CD4-positive, alpha-beta T cell treated with Interferon gamma for 1 hour (primary cell): ENCODE data around the gene ANKRD44.
"Not testable (repeated sequence)": the region's sequence is repeated elsewhere in the genome, so short reads cannot be mapped to it uniquely, and the experiment has no call there.

Experiments
- DNase-seq: peaks from one replicate; pipeline ENCODE4 v3.0.0-alpha.2; 2020

Gene ANKRD44

DNA sequence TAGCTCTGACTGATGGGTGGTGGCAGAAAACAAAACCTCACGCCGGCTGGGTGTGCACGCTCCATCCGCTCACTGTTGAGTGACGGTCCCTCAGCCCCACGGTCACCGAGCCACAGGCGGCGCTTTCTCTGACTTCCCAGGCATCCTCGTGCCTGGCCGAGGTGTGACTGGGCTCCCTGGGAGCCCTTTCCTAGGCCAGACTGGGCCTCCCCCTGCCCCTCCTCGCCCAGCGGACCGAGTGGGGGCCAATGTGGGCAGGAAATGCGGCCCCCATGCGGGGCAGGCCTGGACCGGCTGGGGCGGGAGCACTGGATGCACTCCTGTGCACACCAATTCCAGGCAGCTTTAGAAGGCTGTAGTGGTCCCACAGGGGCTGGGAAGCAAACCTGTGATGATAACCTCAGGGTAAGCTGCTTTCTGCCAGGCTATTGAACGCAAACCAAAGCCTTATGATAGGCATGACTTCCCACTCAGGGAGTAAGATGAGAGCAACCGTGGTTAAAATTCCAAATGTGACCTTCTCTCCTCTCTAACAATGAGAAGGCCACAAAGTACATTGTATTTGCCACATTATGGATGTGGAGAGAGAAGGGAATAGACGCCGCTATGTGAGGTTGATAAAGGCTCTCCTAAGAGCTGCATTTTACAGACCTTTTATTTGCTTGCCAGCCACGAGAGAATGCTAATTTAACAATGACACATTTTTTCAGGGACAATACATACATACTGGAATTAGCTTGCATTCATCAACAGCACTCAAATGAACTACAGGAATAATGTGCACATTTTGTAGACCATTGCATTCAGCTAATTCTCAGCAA is 300.2 kb downstream of the ANKRD44 start:
- no peak for DNase-seq

DNA sequence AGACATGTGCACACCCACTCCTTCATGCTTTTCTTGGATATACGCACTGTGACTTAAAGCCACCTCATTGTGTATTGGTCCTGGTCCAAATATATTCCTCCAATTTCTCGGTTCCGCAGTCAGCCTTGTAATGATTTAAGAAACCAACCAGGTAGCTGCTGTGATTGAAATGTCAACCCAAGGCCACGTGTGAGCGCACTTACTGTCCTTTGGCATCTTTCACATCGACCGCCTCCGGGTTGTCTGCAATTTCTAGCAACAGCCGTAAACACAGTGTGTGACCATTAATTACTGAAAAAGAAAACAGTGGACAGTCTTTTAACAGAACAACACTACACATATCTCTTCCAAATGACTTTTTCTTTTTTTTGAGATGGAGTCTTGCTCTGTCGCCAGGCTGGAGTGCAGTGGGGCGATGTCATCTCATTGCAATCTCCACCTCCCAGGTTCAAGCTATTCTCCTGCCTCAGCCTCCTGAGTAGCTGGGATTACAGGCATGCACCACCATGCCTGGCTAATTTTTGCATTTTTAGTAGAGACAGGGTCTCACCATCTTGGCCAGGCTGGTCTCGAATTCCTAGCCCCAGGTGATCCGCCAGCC is 301.7 kb downstream of the ANKRD44 start:
- not testable (repeated sequence) for DNase-seq

DNA sequence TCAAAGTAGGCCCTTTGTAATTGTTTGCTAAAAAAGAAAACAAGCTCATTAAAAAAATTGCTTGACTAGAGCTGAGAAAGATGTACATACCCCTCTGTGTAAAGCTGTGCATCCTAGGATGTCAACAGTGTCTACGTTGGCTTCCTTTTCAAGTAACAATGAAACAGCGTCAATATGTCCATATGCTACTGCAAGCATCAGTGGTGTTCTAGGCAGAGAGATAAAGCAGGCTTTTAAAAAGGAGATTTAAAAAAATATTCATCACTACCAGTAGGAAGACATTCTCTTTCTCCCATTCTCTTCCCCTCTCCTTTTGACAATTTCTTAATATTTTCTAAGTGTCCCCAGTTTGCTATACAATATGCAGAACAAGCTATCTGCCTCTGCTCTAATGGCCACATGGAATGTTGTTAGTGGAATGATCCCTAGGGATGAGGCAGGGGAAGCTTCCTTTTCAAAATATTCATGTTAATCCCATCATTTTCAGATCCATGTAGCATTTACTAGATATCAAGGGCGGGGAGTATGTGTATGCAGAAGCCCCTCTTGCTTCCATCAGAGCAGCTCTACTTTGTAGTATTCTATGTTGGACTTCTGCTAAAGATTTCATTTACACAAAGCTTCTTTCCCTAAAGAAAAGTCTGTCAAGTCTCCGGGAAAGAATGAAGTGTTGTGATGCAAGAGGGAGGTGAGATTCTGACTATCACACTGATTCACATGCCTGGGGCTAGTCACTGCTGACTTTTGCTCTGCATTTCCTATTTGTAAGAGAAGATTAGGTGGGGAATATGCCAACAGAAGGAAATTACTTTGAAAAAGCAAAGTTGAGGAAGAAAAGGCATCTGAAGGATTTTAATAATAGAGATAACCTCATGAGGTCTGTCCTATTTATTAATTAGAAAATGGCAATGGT is 302.6 kb downstream of the ANKRD44 start:
- no peak for DNase-seq

DNA sequence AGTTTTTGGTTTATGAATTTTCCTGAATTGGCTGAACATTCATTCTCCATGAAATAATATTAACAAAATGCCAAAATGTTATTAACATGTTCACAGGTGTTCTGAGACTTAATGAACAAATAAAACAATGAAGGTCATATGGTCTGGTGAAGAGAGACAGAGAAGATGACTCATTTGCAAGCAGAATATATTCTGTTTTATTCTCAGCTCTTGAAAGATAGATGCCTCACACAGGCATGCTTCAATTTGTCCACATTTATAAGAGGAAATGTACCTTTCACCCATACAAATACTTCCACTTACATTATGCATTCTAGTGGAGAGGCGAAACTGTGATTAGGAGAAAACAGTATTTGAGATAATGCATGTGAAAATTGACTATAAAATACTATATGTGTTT is 308.7 kb downstream of the ANKRD44 start:
- no peak for DNase-seq

DNA sequence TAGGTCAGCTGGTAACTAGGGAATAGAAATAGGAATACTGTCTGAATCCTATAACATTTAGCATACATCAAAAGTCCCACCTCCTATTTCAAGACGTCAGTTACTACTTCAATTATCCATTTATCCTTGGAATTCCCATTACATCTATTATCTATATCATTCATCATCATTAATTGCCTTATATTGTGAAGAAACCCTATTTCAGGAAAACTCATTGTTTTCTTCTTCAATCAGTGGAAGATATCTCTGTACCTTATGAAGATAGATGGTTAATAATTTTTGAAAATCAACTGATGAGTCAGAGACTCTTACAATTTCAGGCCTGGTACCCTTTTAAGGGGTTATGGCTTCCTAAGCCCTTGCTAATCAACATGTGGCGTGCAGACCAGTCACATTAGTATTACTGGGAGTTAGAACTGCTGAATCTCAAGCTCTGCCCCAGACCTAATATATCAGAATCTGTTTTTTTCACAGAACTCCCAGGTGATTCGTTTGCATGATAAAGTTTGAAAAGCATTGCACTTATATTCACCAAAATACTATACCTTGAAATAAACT is 314.7 kb downstream of the ANKRD44 start:
- DNase-seq: no peak

DNA sequence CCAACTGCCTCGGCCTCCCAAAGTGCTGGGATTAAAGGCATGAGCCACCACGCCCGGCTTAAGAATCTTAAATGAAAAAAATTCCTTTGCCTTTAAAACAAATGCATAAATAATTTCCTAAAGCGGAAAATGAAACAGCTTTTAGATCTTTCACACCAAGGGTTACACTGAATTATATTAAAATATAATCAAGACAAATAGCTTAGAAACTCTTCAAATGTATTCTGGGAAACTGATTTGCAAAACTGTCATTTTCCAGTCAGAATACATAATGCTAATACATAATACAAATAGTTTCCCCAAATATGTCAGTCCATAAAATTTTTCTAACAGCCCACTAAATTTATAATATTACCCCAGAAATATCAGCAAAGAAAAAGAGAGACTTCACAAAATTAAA is 315.8 kb downstream of the ANKRD44 start:
- DNase-seq: no peak

DNA sequence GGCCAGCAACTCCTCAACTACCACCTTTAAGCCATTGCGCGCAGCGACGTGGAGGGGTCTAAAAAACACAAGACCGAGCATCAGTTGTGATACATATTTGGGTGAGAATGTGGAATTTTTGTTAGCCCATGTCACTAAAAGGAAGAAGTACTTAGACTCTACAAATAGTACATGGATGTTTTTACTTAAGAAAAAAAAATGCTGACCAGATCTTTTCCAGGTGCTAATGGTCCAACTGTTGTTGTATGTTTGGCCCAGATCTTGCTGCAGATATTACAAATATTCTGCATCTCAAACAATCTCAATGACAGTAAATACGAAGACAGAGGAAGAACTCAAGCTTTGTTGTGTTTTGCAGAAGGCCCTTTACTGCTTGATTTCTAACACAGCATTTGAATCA is 317.0 kb downstream of the ANKRD44 start:
- no peak for DNase-seq

DNA sequence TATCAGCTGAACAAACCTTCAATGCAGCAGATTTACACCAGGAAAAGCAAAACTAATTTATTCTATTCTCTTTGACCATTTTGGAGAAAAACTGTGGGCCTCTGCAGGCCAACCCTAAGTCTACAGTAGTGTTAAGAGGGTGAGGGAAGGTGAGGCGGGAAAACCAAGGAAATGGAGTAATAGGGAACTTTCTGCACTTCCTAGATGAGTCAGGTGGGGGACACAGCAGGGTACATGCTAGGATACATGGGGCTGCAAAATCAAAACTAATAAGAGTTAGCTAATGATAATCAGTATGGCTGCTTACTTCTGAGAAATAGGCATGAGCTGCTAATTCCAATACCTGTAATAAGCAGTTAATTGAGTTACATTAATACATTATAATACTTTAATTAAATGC is 318.1 kb downstream of the ANKRD44 start:
- no peak for DNase-seq

DNA sequence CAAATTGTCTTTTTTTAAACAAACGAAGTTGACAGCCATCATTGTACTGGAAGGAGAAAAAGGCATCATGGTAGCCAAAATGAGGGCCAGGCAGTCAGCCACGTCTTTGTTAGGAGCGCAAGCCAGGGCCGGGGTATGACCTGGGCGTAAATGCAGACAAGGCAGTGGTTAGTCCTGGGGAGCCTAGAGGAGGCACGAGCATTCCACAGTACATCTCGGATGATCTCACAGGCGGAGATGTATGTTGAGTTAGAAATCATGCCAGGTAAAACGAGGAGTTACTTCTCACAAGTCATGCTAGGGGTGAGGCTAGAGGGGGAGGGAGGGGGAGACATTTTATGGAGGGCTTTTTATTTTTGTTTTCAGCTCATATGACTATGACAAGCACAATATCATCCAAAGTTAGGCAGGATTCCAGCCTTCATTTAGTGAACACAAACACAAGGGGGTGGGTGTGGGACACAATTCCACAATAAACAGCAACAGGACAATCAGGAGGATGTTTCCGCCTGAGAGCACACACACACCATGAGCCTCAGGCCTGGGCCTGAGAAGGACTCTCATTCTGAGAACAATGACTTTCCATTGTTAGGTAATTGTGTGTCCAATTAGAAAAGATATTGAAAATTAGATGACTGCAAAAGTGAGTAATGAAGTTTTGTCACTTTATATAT is 319.7 kb downstream of the ANKRD44 start:
- DNase-seq: no peak

DNA sequence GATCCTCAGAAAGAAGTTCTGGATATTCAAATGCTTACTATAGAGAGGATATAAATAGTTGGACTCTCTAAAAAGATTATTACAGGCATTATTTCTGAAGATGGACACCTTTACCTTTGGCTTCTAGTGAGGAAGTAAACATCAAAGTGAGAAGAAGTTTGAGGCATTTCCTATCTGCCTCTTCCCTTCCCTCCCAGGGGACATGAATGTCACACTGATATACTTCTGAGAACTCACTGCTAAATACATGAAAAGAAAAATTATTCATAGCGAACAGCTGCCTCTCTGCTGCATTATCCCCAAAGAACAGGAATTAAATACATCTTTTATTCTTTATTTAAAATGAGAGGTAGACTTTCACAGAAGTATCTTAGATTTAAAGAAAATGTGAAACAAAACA is 320.5 kb downstream of the ANKRD44 start:
- no peak for DNase-seq

DNA sequence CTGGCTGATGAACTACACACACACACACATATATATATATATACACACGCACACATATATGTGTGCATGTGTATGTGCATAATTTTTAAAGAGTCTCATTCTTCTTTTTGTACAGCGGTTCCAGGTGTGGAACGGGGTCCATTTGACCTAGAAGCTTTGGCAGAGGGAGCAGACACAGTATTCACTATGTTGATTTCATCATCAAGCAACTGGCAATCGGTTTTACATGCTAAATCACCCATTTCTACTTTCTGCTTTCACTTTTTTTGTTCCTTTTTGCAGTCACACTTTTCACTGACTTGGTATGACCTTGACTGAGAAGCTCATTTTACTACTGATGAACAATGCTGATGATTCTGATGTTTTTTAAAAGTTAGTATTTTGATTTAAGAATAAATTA is 321.1 kb downstream of the ANKRD44 start:
- no peak for DNase-seq

DNA sequence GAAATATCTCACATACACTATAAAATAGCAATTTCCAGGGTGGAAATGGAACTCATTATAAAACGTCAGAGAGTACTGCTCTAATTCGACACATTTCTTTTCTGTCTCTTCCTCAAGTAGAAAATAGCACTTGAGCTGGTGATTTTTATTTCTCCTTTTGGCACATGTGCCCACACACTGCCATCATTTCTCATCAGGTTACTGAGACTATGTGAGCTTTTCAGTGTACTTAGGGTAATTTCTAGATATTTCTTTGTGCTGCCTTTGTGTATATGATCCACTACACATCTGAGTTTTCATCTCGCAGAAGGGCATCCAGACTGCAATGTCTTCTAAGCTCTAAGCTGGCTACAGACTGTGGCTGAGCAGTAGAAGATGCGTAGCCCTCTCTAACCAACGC is 321.9 kb downstream of the ANKRD44 start:
- DNase-seq: no peak

DNA sequence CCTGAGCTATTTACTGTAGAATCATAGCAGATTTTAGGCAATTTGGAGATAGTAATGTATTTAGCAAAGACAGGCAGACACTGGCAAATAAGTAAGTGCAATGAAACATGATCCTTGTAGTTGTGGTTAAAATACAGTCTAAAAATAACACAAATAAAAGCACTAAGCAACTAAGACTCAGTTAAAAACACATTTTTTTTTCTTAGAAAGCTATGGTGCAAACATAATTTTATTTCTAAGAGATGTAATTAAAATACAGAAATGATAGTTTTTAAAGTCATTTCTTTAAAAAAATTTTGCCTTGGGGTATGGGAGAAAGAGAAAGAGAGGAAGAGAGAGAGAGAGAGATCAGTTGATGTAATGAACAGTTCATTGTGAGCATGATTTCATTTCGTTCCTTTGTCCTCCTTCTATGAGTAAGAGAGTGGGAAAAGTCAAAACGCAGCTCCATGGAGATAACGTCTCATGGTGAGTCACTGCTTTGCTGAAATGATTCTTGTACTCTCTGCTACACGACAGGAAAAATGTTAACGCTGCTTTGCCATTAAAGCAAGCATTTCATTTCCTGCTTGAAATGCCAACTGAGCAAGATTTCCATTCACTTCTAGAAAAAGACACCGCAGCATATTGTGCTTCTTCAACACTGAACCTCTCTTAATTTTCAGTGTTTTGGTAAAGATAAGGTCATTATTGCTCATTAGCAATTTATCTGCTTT is 322.8 kb downstream of the ANKRD44 start:
- DNase-seq: no peak

DNA sequence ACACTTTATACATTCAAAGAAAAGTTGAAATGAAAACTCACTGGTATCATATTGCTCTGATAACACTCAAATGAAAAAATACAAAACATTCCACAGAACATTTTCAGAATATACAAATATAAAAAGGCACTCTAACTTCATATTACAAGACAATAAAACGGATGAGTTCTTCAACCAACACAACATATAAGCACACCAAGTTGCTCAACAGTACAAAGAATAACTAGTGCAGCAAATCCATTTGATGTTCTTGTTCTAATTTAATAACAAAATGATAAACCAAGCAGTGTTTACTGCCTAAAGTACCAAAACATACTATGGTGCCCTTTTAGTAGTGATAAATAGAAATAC is 323.3 kb downstream of the ANKRD44 start:
- no peak for DNase-seq

DNA sequence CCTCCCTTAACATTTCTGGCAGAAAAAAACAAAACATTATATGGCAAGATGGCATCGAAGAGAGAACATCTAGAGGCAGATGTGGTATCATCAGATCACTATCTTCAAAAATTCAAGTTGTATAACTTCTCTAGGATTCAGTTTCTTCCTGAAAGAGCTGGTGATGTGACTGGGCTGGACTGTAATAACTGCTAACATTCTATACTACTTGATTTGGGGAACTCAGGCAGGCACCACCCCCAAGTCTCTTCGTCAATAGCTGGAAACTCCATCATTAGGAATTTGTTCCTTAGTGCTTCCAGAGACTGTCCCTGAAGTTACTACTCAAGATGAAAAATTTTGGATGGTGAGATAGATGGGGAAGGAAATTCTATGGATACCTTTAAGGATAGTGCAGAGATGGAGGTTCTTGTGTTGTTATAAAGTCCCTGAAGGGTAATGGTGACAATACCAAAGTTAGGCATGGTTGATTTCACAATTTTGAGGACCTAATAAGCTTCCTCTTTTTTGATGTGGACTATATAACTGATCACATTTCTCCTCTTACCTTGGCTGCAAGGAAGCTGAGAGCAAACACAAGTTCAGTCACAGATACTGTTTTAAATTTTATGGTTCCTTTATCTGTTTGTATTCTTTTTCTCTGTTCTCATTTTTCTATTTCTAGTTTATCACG is 324.9 kb downstream of the ANKRD44 start:
- DNase-seq: no peak

DNA sequence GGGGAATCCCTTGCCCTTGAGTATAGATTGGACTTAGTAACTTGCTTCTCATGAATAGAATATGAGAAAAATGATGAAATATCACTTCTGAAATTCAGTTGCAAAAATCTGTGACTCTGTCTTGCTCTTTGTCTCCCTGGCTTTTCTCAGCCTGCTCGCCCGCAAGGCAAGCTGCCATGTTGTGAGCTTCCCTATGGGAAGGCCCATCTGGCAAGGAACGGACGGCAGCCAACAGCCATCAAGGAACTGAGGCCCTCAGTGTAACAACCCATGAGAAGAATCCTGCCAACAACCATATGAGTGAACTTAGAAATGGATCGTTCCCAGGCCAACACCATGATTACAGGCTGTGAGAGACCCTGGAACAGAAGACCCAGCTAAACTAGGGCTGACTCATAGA is 325.7 kb downstream of the ANKRD44 start:
- DNase-seq: no peak

DNA sequence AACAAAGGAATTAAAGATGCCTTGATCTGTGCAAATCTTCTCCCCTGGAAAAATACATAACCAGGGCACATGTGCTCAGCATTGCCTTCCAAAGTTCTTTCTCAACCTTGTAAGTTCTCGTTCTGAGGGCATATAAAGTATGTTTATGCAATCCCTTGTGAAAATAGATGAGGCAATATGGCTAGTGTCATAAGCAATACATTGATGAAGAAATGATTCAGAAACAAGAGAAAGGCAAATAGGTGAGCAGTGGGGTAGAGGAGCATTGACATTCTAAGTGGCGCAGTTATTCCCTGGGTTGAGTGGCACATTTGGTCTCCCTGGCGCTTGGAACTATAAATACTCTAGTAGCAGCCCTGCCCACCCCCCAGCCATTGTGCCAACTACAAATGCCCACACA is 326.6 kb downstream of the ANKRD44 start:
- no peak for DNase-seq

DNA sequence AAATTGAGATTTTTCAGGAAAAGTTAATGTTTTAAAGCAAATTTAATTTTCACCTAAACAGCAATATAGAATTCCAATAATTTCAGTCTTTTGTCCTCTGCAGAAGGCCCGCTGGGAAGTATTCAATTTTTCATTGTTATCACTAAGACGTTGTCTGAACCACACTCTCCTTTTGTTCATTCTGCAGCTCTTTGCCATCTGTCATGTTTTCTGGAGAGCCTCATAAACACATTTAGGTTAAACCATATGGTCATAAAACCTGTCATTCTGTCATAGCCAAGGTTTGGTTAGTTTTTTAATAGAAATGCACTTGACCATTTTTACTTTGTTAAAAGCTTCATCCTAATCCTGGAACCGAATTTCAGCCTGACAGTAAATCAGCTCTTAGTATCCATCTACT is 330.1 kb downstream of the ANKRD44 start:
- no peak for DNase-seq

DNA sequence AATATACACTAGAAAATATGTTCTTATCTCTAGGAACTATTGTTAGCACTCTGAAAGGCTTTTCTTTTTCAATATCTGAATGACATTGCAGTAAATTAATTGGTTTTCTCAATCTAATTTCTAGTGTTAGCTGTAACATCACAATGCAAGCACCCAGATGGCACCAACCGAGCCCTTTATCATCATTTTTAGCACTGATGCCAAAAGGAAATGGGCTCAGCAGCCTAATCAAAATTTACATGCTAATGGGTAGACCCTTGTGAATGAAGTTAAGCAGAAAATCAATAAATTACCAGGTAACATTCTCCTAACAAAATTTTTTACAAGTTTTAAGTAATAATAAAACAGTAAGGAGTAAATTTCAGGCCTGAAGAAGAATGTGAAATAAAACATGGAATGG is 330.6 kb downstream of the ANKRD44 start:
- DNase-seq: no peak

DNA sequence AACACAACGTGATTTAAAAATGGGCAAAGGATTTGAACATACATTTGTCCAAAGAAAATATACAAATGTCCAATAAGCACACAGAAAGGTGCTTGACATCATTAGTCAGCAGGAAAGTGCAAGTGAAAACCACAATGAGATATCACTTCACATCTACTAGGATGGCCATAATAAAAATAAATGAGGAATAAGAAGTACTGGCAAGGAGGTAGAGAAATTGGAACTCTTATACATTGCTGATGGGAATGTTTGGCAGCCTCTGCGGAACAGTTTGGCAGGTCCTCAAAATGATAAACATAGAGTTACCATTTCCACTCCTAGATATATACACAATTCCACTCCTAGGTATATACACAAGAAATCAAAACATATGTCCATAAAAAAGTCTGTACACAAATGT is 333.1 kb downstream of the ANKRD44 start:
- no peak for DNase-seq

DNA sequence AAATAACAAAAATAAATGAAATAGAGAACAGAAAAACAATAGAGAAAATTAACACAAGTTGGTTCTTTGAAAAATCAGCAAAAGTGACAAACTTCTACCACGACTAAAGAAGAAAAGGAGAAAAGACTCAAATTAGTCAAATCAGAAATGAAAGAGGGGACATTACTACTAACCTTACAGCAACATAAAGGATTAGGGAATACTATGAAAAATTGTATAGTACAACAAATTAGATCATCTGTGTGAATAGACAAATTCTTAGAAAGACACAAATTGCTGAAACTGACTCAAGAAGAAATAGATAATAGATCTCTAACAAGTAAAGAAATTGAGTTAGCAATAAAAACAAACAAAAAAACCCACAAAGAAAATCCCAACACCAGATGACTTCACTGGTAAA is 335.6 kb downstream of the ANKRD44 start:
- DNase-seq: no peak
